K562 (cell line): ENCODE measurements around the gene DBT. TPM values are rescaled to one million over a fixed set of nuclear protein-coding genes. Genes with fewer than 3 reads are reported as not detected.
A peak's percentile ranks its signal among the peaks of the same experiment; 100 is the strongest.

Source experiments
- BACH1 ChIP-seq: fragments of 200-800 bp; sonication (Bioruptor generic); IDR thresholded peaks from 2 replicates; pipeline ENCODE4 v1.6.1; 2016; ENCODE audit warnings: missing genetic modification characterization, missing compliant biosample characterization
- COPS2 ChIP-seq: fragments of 450-650 bp; conservative IDR thresholded peaks from 2 replicates; pipeline ENCODE4 v1.6.1; 2016; ENCODE audit warnings: mild to moderate bottlenecking, moderate library complexity
- CREB3L1 ChIP-seq: fragments of 450-650 bp; IDR thresholded peaks from 2 replicates; pipeline ENCODE4 v1.6.1; 2014; ENCODE audit warnings: low read depth, mild to moderate bottlenecking, moderate library complexity, borderline replicate concordance
- ETV1 ChIP-seq: fragments of 450-650 bp; conservative IDR thresholded peaks from 2 replicates; pipeline ENCODE4 v1.6.1; 2016; ENCODE audit warnings: missing genetic modification characterization, control low read depth, low read depth, missing compliant biosample characterization
- L3MBTL2 ChIP-seq: fragments of 450-650 bp; IDR thresholded peaks from 2 replicates; pipeline ENCODE4 v1.6.1; 2016; ENCODE audit warnings: mild to moderate bottlenecking, moderate library complexity
- PHF8 ChIP-seq: fragments of 200-600 bp; sonication (generic); IDR thresholded peaks from 2 replicates; pipeline ENCODE4 v1.6.1; 2012; ENCODE audit warnings: mixed run types, mild to moderate bottlenecking, inconsistent platforms, low read length, moderate library complexity, borderline replicate concordance
- PML ChIP-seq: IDR thresholded peaks from 2 replicates; pipeline ENCODE4 v1.6.1; 2012; ENCODE audit warnings: low read length, inconsistent platforms
- SIN3A ChIP-seq, 2 experiments: fragments of 150-350 bp in 1 of 2; IDR thresholded peaks; 2 replicates each; pipeline ENCODE4 v1.6.1; 2011 to 2016; ENCODE audit warnings: borderline replicate concordance in 2 of 2, low read depth in 2 of 2, low read length in 2 of 2, mild to moderate bottlenecking in 2 of 2, moderate library complexity in 2 of 2; ENCODE audit not compliant: control insufficient read depth in 1 of 2
- SMARCA5 ChIP-seq: fragments of 450-650 bp; IDR thresholded peaks from 2 replicates; pipeline ENCODE4 v1.6.1; 2016
- TAF9B ChIP-seq: fragments of 450-650 bp; IDR thresholded peaks from 2 replicates; pipeline ENCODE4 v1.6.1; 2018; ENCODE audit warnings: mild to moderate bottlenecking; ENCODE audit not compliant: partially characterized antibody
- ZBTB2 ChIP-seq: fragments of 450-650 bp; IDR thresholded peaks from 2 replicates; pipeline ENCODE4 v1.6.1; 2016; ENCODE audit warnings: antibody characterized with exemption
- ZBTB8A ChIP-seq: fragments of 450-650 bp; IDR thresholded peaks from 2 replicates; pipeline ENCODE4 v1.6.1; 2018; ENCODE audit warnings: mild to moderate bottlenecking, moderate library complexity; ENCODE audit not compliant: partially characterized antibody
- ZNF57 ChIP-seq: fragments of 450-650 bp; formaldehyde crosslinking; IDR thresholded peaks from 2 replicates; pipeline ENCODE4 v1.4.0; 2020; ENCODE audit warnings: mild to moderate bottlenecking, moderate library complexity
- polyA plus RNA-seq, 8 experiments: library from polyadenylated mRNA; depleted of rRNA in 4 of 8; stranded (reverse) in 5 of 8; unstranded in 3 of 8; fragments of >200 nt; fragmentation: Nextera tagmentation in 2 of 8; fragmentation: Illumina TruSeq in 1 of 8; extraction: Ambion mirVana in 2 of 8; extraction: Trizol in 1 of 8; gene quantifications; 2 replicates each; pipeline versions ENCODE4 v1.2.1 to v1.2.3, GENCODE V29; 2011 to 2014; ENCODE audit warnings: inconsistent platforms in 1 of 8, missing spikeins in 1 of 8
- total RNA-seq, 7 experiments: library from RNA; depleted of rRNA in 6 of 7; stranded (reverse); fragments of >200 nt in 6 of 7; fragmentation: Illumina TruSeq in 2 of 7; extraction: Trizol in 2 of 7; gene quantifications; 2 replicates each; pipeline versions ENCODE4 v1.2.1 to v1.2.3, GENCODE V29; 2011 to 2021; ENCODE audit warnings: low replicate concordance in 1 of 7
- TF ChIP-seq, protein P1 (sequence below): sonication (generic); formaldehyde crosslinking; IDR thresholded peaks from 2 replicates; pipeline ENCODE4 v1.8.0; 2022; ENCODE audit warnings: mild to moderate bottlenecking, missing genetic modification reagents
- TF ChIP-seq, protein P2 (sequence below): fragments of 450-650 bp; formaldehyde crosslinking; conservative IDR thresholded peaks from 2 replicates; pipeline ENCODE4 v1.4.0; 2022; ENCODE audit warnings: mild to moderate bottlenecking, missing genetic modification characterization
- TF ChIP-seq, protein P3 (sequence below): fragments of 250-450 bp; sonication (Bioruptor Pico); IDR thresholded peaks from 2 replicates; pipeline ENCODE4 v1.5.0; 2022; ENCODE audit warnings: mild to moderate bottlenecking
- TF ChIP-seq, protein P4 (sequence below), 2 experiments: fragments of 450-650 bp; conservative IDR thresholded peaks; 2 replicates each; pipeline ENCODE4 v1.6.1; 2017; ENCODE audit warnings: mild to moderate bottlenecking in 2 of 2, moderate library complexity in 2 of 2

DBT gene
- total and polyA plus RNA-seq, 9 of the 15 experiments (the other 6 are each of a cell fraction or from before 2014, with no cell fraction given), result 2.7 to 13.5 (median 7.3) TPM

DNA sequence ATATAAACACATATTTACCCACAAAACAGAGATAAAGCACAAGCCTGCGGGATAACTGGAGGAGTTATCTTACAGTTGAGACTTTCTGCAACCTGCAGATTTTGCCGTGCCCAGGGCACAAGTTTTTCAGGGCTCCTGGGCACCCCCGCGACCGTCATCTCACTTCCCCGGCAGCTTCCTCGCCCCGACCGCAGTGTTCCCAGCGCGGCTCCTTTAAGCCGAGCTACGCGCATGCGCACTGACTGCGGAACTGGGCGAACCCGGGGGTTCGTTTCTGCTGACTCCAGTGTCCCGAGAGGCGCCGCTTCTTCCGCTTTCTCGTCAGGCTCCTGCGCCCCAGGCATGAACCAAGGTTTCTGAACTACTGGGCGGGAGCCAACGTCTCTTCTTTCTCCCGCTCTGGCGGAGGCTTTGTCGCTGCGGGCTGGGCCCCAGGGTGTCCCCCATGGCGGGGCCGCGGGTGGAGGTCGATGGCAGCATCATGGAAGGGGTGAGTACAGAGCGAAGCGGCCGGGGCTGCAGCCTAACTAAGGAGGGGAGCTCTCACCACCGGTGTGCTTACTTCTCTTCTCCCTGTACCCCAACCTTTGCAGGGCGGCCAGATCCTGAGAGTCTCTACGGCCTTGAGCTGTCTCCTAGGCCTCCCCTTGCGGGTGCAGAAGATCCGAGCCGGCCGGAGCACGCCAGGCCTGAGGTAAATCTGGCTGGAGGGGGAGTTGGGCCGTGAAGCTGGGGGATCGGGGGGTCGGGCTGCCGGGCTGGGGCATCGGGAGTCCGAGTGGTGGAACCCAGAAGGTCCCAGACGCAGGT lies 16.5 kb upstream of the DBT start, which contains the start of gene RTCA (continued):
- TF ChIP-seq, protein P1, sequence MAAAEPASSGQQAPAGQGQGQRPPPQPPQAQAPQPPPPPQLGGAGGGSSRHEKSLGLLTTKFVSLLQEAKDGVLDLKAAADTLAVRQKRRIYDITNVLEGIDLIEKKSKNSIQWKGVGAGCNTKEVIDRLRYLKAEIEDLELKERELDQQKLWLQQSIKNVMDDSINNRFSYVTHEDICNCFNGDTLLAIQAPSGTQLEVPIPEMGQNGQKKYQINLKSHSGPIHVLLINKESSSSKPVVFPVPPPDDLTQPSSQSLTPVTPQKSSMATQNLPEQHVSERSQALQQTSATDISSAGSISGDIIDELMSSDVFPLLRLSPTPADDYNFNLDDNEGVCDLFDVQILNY, result no peak
- TF ChIP-seq BACH1 (tag) (no peak), ZBTB8A (no peak), ZBTB2 (peak; percentile 99), L3MBTL2 (peak; percentile 75; the same call in 1 of the 2 replicates), COPS2 (no peak), ZNF57 (CRISPR knock-in tag) (no peak), PHF8 (peak; percentile 94), CREB3L1 (peak; percentile 43; the same call in 1 of the 2 replicates), TAF9B (peak; percentile 72), SIN3A (IDR thresholded peaks at IDR 0.05; ENCODE audit: borderline replicate concordance in 2 of 2, control insufficient read depth in 1 of 2, low read depth in 2 of 2, low read length in 2 of 2) (0 out of 4 replicates have a peak, but pooled peaks of 1 of the 2 experiments have one; percentile 65), PML (peak; percentile 49; the same call in 1 of the 2 replicates), ETV1 (tag) (peak; percentile 49; the same call in 1 of the 2 replicates), SMARCA5 (no peak)
- TF ChIP-seq, protein P2, sequence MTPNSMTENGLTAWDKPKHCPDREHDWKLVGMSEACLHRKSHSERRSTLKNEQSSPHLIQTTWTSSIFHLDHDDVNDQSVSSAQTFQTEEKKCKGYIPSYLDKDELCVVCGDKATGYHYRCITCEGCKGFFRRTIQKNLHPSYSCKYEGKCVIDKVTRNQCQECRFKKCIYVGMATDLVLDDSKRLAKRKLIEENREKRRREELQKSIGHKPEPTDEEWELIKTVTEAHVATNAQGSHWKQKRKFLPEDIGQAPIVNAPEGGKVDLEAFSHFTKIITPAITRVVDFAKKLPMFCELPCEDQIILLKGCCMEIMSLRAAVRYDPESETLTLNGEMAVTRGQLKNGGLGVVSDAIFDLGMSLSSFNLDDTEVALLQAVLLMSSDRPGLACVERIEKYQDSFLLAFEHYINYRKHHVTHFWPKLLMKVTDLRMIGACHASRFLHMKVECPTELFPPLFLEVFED (CRISPR knock-in tag), result no peak
- TF ChIP-seq, protein P3, sequence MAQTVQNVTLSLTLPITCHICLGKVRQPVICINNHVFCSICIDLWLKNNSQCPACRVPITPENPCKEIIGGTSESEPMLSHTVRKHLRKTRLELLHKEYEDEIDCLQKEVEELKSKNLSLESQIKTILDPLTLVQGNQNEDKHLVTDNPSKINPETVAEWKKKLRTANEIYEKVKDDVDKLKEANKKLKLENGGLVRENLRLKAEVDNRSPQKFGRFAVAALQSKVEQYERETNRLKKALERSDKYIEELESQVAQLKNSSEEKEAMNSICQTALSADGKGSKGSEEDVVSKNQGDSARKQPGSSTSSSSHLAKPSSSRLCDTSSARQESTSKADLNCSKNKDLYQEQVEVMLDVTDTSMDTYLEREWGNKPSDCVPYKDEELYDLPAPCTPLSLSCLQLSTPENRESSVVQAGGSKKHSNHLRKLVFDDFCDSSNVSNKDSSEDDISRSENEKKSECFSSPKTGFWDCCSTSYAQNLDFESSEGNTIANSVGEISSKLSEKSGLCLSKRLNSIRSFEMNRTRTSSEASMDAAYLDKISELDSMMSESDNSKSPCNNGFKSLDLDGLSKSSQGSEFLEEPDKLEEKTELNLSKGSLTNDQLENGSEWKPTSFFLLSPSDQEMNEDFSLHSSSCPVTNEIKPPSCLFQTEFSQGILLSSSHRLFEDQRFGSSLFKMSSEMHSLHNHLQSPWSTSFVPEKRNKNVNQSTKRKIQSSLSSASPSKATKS (CRISPR knock-in tag), result no peak
- TF ChIP-seq, protein P4, sequence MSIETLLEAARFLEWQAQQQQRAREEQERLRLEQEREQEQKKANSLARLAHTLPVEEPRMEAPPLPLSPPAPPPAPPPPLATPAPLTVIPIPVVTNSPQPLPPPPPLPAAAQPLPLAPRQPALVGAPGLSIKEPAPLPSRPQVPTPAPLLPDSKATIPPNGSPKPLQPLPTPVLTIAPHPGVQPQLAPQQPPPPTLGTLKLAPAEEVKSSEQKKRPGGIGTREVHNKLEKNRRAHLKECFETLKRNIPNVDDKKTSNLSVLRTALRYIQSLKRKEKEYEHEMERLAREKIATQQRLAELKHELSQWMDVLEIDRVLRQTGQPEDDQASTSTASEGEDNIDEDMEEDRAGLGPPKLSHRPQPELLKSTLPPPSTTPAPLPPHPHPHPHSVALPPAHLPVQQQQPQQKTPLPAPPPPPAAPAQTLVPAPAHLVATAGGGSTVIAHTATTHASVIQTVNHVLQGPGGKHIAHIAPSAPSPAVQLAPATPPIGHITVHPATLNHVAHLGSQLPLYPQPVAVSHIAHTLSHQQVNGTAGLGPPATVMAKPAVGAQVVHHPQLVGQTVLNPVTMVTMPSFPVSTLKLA (conservative IDR thresholded peaks at IDR 0.05), result peak in 1 of 2 experiments; percentile 25; a peak in 2 of 4 replicates
